GOT3 (cell line): ENCODE data around the gene DENND2D.

Experiments
- DNase-seq: peaks from one replicate; lab custom pipeline; 2025; ENCODE audit warnings: mixed read lengths; lab: John Stamatoyannopoulos, UW

Gene DENND2D

GRCh38 chr1:111175349-111175748 lies 25.1 kb downstream of the DENND2D start:
- DNase-seq = no peak

DNA sequence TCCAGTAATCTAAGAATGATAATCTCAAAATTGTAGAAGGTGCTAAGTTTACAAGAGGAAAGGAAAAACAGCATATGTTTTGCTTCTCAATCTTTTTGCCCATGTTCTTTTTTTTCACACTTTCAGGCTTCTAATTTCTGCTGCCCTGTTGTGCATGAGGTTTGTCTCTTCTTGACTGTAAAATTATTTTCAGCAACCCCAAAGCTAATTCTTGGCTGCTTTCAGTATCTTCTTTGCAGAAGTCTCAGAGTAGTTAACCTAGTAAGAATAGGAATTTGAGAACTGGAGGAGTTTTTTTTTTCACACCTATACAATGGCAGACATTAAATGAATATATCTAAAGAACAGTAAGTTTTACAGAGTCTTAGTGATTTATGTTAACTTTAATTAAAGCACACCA lies 26.4 kb downstream of the DENND2D start:
- no peak for DNase-seq

- DNase-seq = no peak
Observed at GRCh38 chr1:111172463-111172862, 28.0 kb downstream of the DENND2D start.

GRCh38 chr1:111164151-111164550 lies 36.3 kb downstream of the DENND2D start:
- no peak for DNase-seq

GRCh38 chr1:111163363-111163762 lies 37.1 kb downstream of the DENND2D start:
- DNase-seq = no peak

DNA sequence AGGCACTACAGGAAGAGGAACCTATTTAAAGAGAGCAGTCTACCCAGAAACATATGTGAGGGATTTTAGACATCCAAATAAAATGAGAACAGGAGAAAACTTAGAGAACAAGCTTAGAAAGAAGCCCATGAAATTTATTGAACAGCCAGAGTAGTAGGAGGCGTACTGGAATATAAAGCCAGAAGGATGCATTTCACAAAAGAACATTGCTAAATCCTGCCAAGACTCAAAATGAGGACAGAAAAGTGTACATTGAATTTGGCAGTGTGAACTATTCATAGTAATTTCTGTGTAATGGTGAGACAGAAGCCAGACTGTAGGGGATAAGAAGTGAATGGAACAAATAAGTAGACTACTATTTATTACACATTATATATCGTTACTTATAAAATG lies 38.0 kb downstream of the DENND2D start:
- DNase-seq = no peak

DNA sequence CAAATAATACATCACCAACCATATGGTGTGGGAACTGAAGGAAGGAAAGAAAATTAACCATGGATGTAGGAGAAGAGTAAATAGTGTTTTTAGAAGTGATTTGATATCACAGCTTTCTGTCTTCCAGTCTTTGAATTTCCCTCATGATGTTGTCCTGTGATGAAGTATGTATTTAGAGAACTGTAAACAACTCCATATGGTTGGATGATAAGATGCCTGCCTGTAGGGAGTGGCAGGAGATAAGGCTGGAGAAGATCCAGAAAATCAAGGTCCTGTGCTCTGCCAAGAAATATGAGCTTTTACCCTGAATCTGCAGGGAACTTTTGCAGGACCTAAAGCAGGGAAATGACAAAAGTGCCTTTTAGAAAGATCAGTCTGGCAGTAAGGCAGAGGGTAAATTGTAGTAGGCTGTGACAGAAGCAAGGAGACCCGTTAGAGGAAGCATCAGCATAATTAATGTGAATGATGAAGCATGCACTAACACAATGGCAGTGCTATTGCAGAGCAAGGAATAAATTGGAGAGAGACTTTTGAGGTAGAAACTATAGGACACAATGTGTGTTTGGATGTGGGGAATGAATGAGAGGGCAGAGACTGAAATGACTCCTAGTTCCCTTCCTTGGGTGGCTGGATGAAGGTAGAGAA lies 38.5 kb downstream of the DENND2D start:
- DNase-seq = no peak

- DNase-seq = no peak
Observed at GRCh38 chr1:111157431-111157830, 43.0 kb downstream of the DENND2D start.

GRCh38 chr1:111154021-111154999 lies 46.1 kb downstream of the DENND2D start:
- no peak for DNase-seq

DNA sequence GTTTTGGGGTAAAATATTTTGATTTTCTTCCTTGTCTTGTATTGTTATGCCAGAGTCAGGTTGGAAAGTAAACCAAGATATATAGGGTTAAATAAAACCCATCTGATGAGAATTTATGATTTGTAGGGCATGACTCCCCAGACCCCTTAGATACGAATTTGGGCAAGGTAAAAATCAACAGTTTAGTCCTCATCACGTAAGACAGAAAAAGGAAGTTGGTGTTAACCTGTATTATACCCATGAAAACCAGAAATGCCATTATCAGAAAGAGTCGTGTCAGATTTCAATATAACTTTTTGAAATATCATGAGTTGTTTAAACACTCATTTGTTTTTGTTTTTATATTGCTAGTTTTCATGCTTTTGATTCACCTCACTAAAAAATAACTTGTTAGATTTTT lies 48.6 kb downstream of the DENND2D start:
- DNase-seq = no peak

DNA sequence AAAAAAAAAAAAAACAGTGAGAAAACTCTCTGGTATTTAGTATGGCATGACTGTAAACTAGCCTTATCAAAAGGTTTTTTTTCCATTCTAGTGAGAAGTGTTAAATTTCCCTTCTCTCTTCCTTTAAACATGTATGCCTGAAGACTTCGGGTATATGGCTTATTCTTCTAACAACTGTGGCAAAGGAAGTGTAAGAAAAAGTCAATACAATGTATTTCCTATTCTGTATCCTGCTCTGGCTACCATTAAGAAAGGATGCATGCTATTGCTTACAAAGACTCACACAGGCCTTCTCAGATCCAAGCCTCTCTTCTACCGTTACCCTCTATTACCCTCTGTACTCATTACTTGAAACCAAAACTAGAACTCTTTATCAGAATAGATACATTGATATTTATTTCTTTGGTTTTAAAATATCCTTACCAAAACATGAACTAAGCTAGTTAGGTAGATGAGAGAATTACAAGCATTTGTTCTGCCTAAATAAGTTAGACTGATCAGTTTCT lies 52.0 kb downstream of the DENND2D start:
- no peak for DNase-seq

DNA sequence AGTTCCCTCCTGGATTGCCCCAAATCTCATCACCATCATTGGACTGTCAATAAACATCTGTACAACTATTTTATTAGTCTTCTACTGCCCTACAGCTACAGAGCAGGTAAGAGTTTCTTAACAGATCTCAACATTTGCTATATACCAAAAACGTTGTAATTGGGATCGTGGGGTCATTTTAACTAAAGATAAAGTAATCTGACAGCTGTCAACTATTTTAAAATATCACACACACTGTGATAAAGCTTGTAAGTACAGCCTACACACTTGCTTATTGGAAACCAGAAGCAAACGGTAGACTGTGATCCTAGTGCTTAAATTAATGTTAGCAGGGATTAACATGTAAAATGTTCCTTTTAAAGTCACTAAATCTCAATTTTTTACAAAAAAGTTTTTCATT lies 52.5 kb downstream of the DENND2D start:
- no peak for DNase-seq

GRCh38 chr1:111145963-111146768 lies 54.3 kb downstream of the DENND2D start:
- DNase-seq = no peak

DNA sequence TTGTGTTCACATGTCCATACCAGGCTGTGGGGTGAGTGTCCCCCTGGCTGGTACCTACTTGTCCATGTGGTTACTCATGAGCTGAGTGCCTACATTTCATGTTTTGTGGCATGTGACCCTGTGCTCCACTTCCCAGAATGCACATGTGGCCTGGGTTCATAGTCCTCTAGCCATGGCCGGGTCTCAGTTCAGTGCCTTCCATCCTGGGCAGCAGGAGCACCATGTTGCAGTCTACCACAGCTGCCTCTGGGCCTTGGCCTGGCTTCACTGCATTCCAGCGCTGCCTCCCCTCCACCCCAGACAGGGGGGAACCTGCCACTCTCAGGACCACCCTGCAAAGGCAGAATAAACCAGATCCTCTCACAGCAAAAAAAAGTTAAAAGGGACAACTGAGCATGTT lies 54.9 kb downstream of the DENND2D start:
- DNase-seq = no peak

GRCh38 chr1:111142356-111142975 lies 58.0 kb downstream of the DENND2D start:
- DNase-seq = no peak

DNA sequence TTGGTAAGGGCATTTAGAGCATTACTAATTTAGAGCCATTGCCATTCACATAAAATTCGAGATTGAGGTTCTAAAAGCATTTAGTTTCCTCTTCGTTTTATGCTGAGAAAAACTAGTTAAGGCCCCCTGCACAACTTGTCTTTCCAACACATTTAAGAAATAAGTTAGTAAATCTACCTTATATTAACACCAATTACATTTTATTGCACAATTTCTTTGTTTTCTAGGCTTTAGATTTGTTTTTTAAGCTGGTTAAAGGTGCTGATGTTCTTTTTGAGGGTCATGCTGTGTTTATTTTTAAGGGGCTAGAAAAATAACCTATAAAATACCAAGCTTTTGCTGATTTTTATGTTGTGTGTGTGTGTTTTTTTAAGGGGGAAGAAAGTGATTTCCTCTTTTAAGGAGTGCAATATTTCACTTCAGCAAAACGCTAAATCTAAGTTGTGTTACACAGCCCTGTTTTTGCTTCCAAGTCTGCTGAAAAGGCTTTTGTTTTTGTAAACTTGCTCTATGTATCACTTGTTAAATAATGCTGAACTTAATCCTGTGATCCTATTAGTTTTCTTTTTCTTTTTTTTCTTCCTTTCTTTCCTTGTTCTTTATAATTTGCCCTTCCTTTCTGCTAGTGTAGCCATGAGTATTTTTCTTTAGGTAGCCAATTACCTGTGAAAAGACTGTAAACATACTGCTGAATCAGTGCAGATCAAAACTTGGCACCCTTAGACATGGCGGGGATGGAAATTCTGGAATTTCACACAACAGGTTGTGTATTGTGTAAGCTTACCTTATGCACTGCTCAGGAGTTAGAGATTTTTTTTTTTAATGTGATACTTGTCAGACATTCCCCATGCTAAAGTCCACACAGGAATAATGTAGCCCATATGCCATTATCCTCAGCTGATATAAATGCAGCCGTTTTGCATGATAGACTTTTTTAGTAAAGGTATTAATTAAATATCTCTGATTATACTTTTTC lies 58.9 kb downstream of the DENND2D start:
- no peak for DNase-seq

- no peak for DNase-seq
Observed at GRCh38 chr1:111140680-111140967, 59.8 kb downstream of the DENND2D start.

- DNase-seq = peak; percentile 42
Observed at GRCh38 chr1:111139956-111140679, 60.3 kb downstream of the DENND2D start, which contains the start of the genes CEPT1 and DRAM2. Gene CEPT1 (plus strand): TSS chr1:111140223. CDS start chr1:111147715, 7,492 bp downstream. Gene DRAM2 (minus strand): TSS chr1:111140093. CDS start chr1:111131554, 8,539 bp downstream.

- DNase-seq = no peak
Observed at GRCh38 chr1:111139324-111139955, 61.0 kb downstream of the DENND2D start.
